Transverse colon (tissue), 4 donors: Measurements from ENCODE around the gene TMEM158. TPM values are rescaled to one million over a fixed set of nuclear protein-coding genes. Genes with fewer than 3 reads are reported as not detected.

ENCODE experiments used
- DNase-seq: peaks from one replicate; pipeline ENCODE4 v3.0.0-alpha.2; 2019
- H3K27ac ChIP-seq, 4 donors: fragments of 200-600 bp; sonication (generic); 2 replicates each; pipeline ENCODE4 v1.5.1; 2016 to 2018; ENCODE audit warnings: inconsistent platforms in 4 of 4
- H3K27me3 ChIP-seq: fragments of 200-600 bp; sonication (generic); 2 replicates; pipeline ENCODE4 v1.5.1; 2017; ENCODE audit warnings: inconsistent platforms
- H3K36me3 ChIP-seq, 4 donors: fragments of 200-600 bp; sonication (generic); 2 replicates each; pipeline ENCODE4 v1.5.1; 2017 to 2019; ENCODE audit warnings: inconsistent platforms in 4 of 4
- H3K4me1 ChIP-seq, 4 donors: fragments of 200-600 bp; sonication (generic); 2 replicates each; pipeline ENCODE4 v1.5.1; 2017 to 2020; ENCODE audit warnings: inconsistent platforms in 4 of 4
- H3K4me3 ChIP-seq, 4 donors: fragments of 200-600 bp; sonication (generic); 1 replicate in 1 of 4; 2 replicates in 3 of 4; pipeline versions ENCODE4 v1.5.1 to v1.6.1; 2017 to 2019; ENCODE audit warnings: inconsistent platforms in 4 of 4
- H3K9me3 ChIP-seq, 2 donors: fragments of 200-600 bp; sonication (generic); 2 replicates each; pipeline ENCODE4 v1.5.1; 2017 to 2019; ENCODE audit warnings: inconsistent platforms in 2 of 2
- EP300 ChIP-seq: sonication (generic); formaldehyde crosslinking; IDR thresholded peaks from one replicate; pipeline ENCODE4 v1.6.1; 2017; ENCODE audit warnings: antibody characterized with exemption, low read depth
- POLR2A ChIP-seq: fragments of 450-650 bp; IDR thresholded peaks from one replicate; pipeline ENCODE4 v1.6.1; 2016; ENCODE audit warnings: antibody characterized with exemption, mild to moderate bottlenecking, moderate library complexity
- POLR2AphosphoS5 ChIP-seq, 3 donors: sonication (generic); formaldehyde crosslinking; IDR thresholded peaks; one replicate each; pipeline ENCODE4 v1.6.1; 2016; ENCODE audit warnings: antibody characterized with exemption in 3 of 3
- WGBS, 2 donors: methylation state at CpG; one replicate each; pipeline ENCODE4 v1.1.5; 2018; ENCODE audit warnings: low coverage in 1 of 2; 5-methylcytosine and 5-hydroxymethylcytosine counted together
- in situ Hi-C, 4 donors: fragments of 200-750 bp; cut with MboI; loops; one replicate each; pipeline versions ENCODE4 v1.15.0 to v1.15.1; 2017; ENCODE audit warnings: low sequenced_read_pairs in 3 of 4, low pct_ligation_motif_present in 1 of 4, low pct_unique_long_range_greater_than_20kb in 1 of 4
- intact Hi-C: fragments of 100-400 bp; cut with DNase I; formaldehyde crosslinking; loops from one replicate; pipeline ENCODE4 v1.15.1; 2023; ENCODE audit warnings: low total_unique reads
- total RNA-seq, 4 donors: library from RNA; depleted of rRNA; stranded (reverse); fragments of >200 nt; gene quantifications; one replicate each; pipeline ENCODE4 v1.1.0, GENCODE V29; 2016
- TF ChIP-seq, protein P1 (sequence below), 5 experiments: fragments of 200-600 bp in 3 of 5; fragments of 450-650 bp in 2 of 5; sonication (generic) in 3 of 5; IDR thresholded peaks; 1 replicate in 2 of 5; 2 replicates in 3 of 5; pipeline ENCODE4 v1.5.1; 2016 to 2017; ENCODE audit warnings: antibody characterized with exemption in 5 of 5, inconsistent platforms in 3 of 5, mild to moderate bottlenecking in 2 of 5, moderate library complexity in 1 of 5

The TMEM158 gene
- total RNA-seq, 4 donors from 2014 or later, result 0.82 to 23.9 (median 1.7) TPM; not detected in 1

DNA sequence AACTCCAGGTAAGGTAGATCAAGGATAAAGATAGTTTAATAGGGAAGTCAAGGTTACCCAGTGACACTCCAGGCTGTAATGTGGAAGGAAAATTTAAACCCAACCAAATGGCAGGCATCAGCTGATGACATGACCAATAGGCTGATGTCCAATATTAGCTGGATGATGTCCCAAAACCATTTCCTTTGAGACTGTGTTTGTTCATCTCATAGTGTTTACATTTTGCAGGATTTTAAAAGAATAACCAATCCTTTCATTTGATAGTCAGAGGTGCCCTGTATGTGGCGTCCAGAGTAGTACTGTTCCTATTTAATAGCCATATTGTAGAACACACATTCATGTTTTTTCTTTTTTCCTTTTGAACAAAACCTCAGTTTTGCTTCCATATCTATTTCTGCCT, 23.3 kb upstream of the TMEM158 start:
- in situ Hi-C loops (no loop called here), intact Hi-C loops (no loop called here)
- Histone ChIP-seq H3K9me3 (no peaks in the 10 kb centered on the region), H3K36me3 (no peaks in the 10 kb centered on the region), H3K27me3 (no peaks in the 10 kb centered on the region), H3K4me1 (no peaks in the 10 kb centered on the region), H3K27ac (no peak overlapping the region), H3K4me3 (no peak overlapping the region)
- DNase-seq, result no peak
- 67% methylated on average over 1 of the region's 1 CpG for WGBS, 2 donors
- TF ChIP-seq EP300, result no peak
- TF ChIP-seq POLR2AphosphoS5 (IDR thresholded peaks at IDR 0.05), result no peak
- TF ChIP-seq, protein P1, sequence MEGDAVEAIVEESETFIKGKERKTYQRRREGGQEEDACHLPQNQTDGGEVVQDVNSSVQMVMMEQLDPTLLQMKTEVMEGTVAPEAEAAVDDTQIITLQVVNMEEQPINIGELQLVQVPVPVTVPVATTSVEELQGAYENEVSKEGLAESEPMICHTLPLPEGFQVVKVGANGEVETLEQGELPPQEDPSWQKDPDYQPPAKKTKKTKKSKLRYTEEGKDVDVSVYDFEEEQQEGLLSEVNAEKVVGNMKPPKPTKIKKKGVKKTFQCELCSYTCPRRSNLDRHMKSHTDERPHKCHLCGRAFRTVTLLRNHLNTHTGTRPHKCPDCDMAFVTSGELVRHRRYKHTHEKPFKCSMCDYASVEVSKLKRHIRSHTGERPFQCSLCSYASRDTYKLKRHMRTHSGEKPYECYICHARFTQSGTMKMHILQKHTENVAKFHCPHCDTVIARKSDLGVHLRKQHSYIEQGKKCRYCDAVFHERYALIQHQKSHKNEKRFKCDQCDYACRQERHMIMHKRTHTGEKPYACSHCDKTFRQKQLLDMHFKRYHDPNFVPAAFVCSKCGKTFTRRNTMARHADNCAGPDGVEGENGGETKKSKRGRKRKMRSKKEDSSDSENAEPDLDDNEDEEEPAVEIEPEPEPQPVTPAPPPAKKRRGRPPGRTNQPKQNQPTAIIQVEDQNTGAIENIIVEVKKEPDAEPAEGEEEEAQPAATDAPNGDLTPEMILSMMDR (IDR thresholded peaks at IDR 0.05), result no peak
- no peak for TF ChIP-seq POLR2A

DNA sequence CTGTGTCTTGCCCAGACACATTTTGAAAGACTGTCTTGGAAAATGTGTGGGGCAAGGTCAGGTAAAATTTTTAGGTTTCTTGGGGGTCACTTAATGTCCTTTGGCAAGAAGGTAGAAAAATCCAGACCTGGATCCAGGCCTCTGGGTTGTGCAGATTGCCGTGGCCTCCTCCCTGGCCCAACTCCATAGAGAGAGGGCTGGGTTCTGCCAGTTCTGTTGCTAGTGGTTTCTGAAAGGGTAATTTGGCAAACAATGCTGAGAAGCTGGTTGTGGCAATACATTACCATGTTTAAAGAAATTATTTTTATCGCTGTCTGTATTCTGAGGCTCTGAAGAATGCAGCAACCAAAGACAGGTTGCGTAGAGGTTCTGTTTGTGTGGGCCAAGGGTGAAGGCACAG, 20.2 kb upstream of the TMEM158 start:
- in situ Hi-C loops (no loop called here), intact Hi-C loops (no loop called here)
- Histone ChIP-seq H3K4me3 (no peak overlapping the region), H3K27ac (no peak overlapping the region), H3K4me1 (no peaks in the 10 kb centered on the region), H3K27me3 (peaks cover 4% of the 10 kb centered on the region), H3K9me3 (no peaks in the 10 kb centered on the region), H3K36me3 (no peaks in the 10 kb centered on the region)
- no peak for TF ChIP-seq EP300
- no peak for TF ChIP-seq POLR2AphosphoS5 (IDR thresholded peaks at IDR 0.05)
- TF ChIP-seq, protein P1 (IDR thresholded peaks at IDR 0.05), result no peak
- TF ChIP-seq POLR2A, result no peak
- no peak for DNase-seq
- 40 to 87% methylated on average over 1 to 3 of the region's 3 CpGs for WGBS, 2 donors

- H3K4me3 ChIP-seq, result no peak overlapping the region
Measured at GRCh38 chr3:45244356-45244755, 18.3 kb upstream of the TMEM158 start.

GRCh38 chr3:45241206-45241605, 15.1 kb upstream of the TMEM158 start:
- in situ Hi-C loops (no loop called here), intact Hi-C loops (no loop called here)
- no peaks in the 10 kb centered on the region for H3K36me3 ChIP-seq
- no peaks in the 10 kb centered on the region for H3K9me3 ChIP-seq
- no peak for DNase-seq
- H3K27me3 ChIP-seq, result peaks cover 8% of the 10 kb centered on the region
- no peaks in the 10 kb centered on the region for H3K4me1 ChIP-seq
- TF ChIP-seq, protein P1 (IDR thresholded peaks at IDR 0.05), result no peak
- TF ChIP-seq POLR2A, result no peak
- TF ChIP-seq POLR2AphosphoS5 (IDR thresholded peaks at IDR 0.05), result no peak
- TF ChIP-seq EP300, result no peak
- no peak overlapping the region for H3K27ac ChIP-seq
- WGBS, 2 donors, result 85% methylated on average over 3 of the region's 3 CpGs; no CpG with 5 or more reads in 1 of the 2 donors
- H3K4me3 ChIP-seq, result no peak overlapping the region

More at GRCh38 chr3:45244356-45244755, 18.3 kb upstream of the TMEM158 start:
- no peaks in the 10 kb centered on the region for H3K36me3 ChIP-seq
- 81 to 88% methylated on average over 4 to 6 of the region's 6 CpGs for WGBS, 2 donors
- DNase-seq, result no peak
- peaks cover 8% of the 10 kb centered on the region for H3K27me3 ChIP-seq
- no peak for TF ChIP-seq POLR2A
- TF ChIP-seq POLR2AphosphoS5 (IDR thresholded peaks at IDR 0.05), result no peak
- TF ChIP-seq, protein P1 (IDR thresholded peaks at IDR 0.05), result no peak
- no peak for TF ChIP-seq EP300
- no peak overlapping the region for H3K27ac ChIP-seq
- in situ Hi-C loops, result no loop called here
- H3K4me1 ChIP-seq, result no peaks in the 10 kb centered on the region
- H3K9me3 ChIP-seq, result no peaks in the 10 kb centered on the region
- intact Hi-C loops, result no loop called here
